GM21515 (cell line): ENCODE data around the gene LRRC26.

ENCODE experiments used
- ATAC-seq: cut with Tn5 transposase; IDR thresholded peaks from one replicate; pipeline ENCODE4 v1.9.1; 2021; ENCODE audit not compliant: unreplicated experiment

The LRRC26 gene

GRCh38 chr9:137199411-137200121, 29.7 kb upstream of the LRRC26 start:
- ATAC-seq, result no peak

DNA sequence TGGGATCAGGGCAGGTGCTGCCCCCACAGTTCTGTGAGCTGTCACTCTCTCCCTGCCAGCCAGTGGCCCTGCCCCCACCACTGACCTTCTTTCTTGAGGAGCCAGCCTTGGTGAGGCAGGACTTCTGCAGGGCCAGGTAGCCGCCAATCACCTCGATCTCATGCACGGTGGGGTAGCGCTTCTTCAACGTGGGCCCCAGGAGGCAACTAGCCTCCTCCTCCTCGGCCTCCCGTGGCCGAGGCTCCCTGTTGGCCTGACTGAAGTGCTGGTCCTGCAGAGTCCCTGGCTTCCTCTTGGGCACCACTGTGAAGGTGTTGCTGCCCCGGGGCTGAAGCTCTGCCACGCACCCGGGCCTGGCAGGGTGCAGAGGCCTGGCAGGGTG, 29.0 kb upstream of the LRRC26 start:
- ATAC-seq, result no peak

- ATAC-seq, result no peak
Measured at GRCh38 chr9:137198051-137198901, 28.4 kb upstream of the LRRC26 start.

DNA sequence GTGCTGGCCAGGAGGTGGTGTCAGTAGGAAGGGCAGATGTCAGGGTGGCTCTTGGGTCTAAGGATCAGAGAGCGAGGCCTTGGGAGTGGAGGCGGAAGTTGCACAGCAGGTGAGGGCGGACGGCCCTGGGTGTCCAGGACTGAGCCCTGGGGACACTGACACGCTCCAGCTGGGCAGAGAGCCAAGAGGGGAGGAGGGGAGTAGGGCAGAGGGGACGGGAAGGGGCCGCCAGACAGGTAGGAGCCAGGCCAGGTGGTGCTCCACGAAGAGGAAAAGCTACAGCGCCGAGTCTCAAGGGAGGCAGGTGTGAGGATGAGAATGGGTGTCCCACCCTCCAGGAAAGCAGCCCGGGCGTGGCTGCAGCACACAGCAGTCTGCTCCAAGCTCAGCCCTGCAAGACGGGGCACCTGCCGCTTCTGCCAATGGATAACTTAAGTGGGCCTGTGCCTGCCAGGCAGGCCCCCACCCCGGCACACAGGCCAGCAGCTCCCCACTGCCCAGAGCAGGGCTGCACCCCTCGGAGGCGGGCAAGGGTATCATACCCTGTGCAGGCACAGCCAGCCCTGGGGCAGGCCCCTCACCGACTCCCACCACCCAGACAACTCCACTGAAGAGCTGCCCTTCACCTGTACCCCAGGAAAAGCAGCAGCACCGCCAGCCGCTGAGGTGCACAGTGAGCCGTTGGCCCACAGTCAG, 25.8 kb upstream of the LRRC26 start:
- ATAC-seq, result no peak

- ATAC-seq, result no peak
Measured at GRCh38 chr9:137194909-137195308, 25.1 kb upstream of the LRRC26 start.

DNA sequence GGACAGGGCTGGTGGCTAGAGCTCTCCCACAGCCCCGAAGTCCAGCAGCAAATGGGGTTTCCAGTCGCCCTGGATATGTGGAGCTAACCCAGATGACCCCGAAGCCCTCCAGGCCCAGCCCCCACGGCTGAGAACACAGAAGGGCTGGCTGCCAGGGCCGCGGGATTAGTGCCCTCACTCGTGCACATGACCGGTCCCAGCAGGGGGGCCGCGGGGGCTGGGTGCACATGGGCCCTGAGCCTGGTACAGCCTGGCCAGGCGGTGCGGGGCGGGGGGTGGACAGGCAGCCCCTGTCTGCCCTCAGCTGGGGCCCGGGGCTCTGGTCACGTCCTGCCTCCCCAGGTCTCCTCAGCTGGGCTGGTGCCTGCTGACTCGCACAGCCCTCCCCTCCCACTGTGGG, 24.5 kb upstream of the LRRC26 start:
- no peak for ATAC-seq

DNA sequence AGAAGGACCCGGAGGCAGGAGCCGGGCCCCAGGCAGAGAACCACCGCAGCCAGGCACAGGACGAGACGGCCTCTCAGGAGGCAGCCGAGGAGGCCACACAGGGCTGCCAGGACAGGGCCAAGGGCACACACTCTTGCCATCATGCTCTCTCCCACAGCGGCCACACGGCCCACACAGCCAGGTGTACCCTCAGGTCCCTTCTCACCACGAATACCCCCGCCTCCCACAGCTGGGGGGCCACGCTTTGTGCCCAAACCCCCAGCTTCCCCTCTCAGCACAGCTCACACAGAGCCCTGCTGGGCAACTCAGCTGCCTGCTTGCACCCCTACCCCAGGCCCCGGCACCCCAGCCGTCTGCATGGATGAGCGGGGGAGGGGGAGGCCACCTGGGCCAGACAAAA, 23.9 kb upstream of the LRRC26 start:
- no peak for ATAC-seq

- ATAC-seq, result no peak
Measured at GRCh38 chr9:137192859-137193258, 23.0 kb upstream of the LRRC26 start.

DNA sequence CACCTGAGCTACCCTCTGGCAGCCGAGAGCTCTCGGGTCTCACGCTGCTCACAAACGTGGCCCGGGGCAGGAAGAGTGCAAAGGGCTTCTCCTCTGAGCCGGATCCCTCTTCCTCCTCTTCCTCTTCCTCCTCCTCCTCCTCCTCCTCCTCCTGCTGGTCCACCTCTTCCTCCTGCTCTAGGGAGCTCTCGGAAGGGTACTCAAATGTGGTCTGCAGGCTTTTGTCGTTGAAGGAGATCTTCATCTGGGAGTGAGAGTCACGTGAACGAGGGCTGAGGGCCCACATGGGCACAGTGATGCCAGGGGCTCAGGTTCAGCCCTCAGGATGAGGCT, 22.6 kb upstream of the LRRC26 start:
- ATAC-seq, result no peak

DNA sequence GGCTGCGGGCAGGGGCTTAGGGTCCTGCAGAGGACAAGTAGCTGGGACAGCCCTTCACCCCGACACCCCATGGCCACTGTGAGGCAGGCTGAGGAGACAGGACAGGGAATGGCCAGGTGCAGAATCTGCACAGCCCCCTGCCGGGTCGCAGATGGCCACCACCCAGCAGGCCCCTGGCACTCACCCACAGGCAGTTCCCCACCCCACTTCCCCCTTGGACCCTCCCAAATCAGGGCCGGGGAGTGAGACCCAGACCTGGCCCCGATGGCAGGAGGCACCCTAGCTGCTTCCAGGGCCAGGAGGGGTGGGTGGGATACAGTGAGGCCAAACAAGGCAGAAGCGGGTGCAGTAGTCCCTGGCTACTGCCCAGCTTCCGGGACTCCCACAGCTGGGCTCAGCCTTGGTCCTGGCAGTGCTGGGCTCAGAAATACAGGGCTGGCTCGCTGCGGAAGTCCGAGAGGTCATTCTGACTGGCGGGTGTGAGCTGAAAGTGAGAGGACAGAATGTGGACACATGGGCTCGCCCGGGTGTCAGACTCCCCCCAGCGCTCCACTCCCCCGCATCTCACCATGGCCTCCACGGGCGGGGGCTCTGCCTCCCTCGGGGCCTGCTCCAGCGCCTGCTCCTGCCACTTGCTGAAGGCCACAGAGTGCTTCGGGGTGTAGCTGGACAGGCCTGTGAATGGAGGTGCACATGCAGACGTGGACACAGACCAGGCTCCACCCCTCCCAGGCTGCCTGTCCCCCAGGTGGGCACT, 22.0 kb upstream of the LRRC26 start:
- ATAC-seq, result no peak

GRCh38 chr9:137191245-137191644, 21.4 kb upstream of the LRRC26 start:
- no peak for ATAC-seq

- ATAC-seq, result no peak
Measured at GRCh38 chr9:137190315-137190856, 20.5 kb upstream of the LRRC26 start.

- no peak for ATAC-seq
Measured at GRCh38 chr9:137189297-137190295, 19.7 kb upstream of the LRRC26 start.

- ATAC-seq, result peak; percentile 68
Measured at GRCh38 chr9:137188490-137189296, 18.8 kb upstream of the LRRC26 start, which contains the start of the genes ANAPC2 and SSNA1. TSS of gene ANAPC2 (minus strand) at chr9:137188560. CDS start at chr9:137188532, 28 bp downstream. TSS of gene SSNA1 (plus strand) at chr9:137188676. CDS start at chr9:137188727, 51 bp downstream.

- ATAC-seq, result peak; percentile 2
Measured at GRCh38 chr9:137188086-137188489, 18.2 kb upstream of the LRRC26 start.

DNA sequence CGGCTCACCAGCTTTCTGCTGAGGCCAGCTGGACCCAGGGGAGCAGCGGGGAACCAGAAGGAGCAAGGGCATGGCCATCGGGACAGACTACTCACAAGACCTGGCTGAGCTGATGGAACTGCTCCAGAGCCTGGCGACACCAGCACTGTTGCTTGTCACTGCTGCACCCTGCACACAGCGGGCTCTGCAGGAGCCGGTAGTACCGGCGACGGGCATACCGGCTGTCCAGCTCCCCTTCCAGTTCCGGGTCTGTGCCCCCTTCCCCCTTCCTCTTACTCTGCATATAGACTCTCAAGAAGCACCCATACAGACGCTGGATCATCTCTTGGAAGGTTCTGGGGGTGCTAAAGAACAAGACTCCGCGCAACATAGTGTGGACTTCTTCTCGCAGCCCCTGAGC, 17.5 kb upstream of the LRRC26 start:
- no peak for ATAC-seq

GRCh38 chr9:137186385-137186784, 16.5 kb upstream of the LRRC26 start:
- no peak for ATAC-seq

DNA sequence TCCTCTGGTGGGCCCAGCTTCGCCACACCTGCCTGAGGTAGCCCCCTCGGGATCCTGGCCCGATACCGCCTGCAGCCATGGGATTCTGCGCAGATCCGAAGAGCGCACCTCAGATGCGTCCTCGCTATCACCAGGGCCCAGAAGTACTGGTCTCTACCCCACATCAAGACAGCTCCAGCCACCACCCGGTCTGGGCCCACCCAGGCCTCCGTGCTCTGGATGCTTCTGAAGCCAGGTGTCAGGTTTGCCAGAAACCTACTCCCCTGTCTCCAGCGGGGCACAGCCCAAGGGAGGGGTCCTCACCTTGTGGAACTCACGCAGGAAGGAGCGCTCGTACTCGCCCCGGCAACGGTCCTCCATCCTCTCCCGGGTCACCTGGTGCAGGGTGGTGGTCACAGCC, 16.1 kb upstream of the LRRC26 start:
- ATAC-seq, result no peak
